IMR-90 (cell line): Measurements from ENCODE around the gene HOXA3. TPM values are rescaled to one million over a fixed set of nuclear protein-coding genes. Genes with fewer than 3 reads are reported as not detected.

Experiments used
- ATAC-seq: fragments of 200-7000 bp; cut with Tn5 transposase; 2 replicates; pipeline ENCODE4 v1.9.1; 2020; ENCODE audit warnings: low read depth, mild to moderate bottlenecking, moderate library complexity
- BruUV-seq: library from RNA; stranded (reverse); fragments of 400-500 nt; replicated peaks from 2 replicates; lab custom pipeline; 2021; lab: Mats Ljungman, UMichigan
- CTCF ChIA-PET: fragments of 300-600 bp; formaldehyde crosslinking; extraction: SDS; loops from one replicate; lab custom pipeline; 2021; ENCODE audit warnings: antibody characterized with exemption; lab: Yijun Ruan, JAX
- POLR2A ChIA-PET: fragments of 300-600 bp; sonication (Branson Sonifier 250); formaldehyde crosslinking; loops from one replicate; lab custom pipeline; 2022; ENCODE audit warnings: antibody characterized with exemption; ENCODE audit not compliant: unreplicated experiment; lab: Charles Lee
- DNase-seq: peaks from one replicate; pipeline ENCODE4 v3.0.0; 2013
- H2AFZ ChIP-seq: replicated peaks from 2 replicates; pipeline ENCODE3; 2013; ENCODE audit warnings: low read length, mild to moderate bottlenecking; ENCODE audit not compliant: poor library complexity
- H2AK5ac ChIP-seq: 2 replicates; pipeline ENCODE4 v1.6.1; 2013; ENCODE audit warnings: low read depth, low read length, inconsistent platforms
- H2AK9ac ChIP-seq: replicated peaks from 2 replicates; pipeline ENCODE3; 2013; ENCODE audit warnings: mild to moderate bottlenecking, low read depth, low read length, moderate library complexity; ENCODE audit not compliant: poor library complexity
- H2BK120ac ChIP-seq: 2 replicates; pipeline ENCODE4 v1.6.1; 2013; ENCODE audit warnings: low read depth, low read length, inconsistent platforms
- H2BK15ac ChIP-seq: 3 replicates; pipeline ENCODE4 v1.6.1; 2013; ENCODE audit warnings: low read depth, low read length, inconsistent platforms
- H2BK20ac ChIP-seq: 2 replicates; pipeline ENCODE4 v1.6.1; 2013; ENCODE audit warnings: low read depth, mild to moderate bottlenecking, inconsistent platforms, low read length, moderate library complexity
- H2BK5ac ChIP-seq: 2 replicates; pipeline ENCODE4 v1.6.1; 2013; ENCODE audit warnings: mild to moderate bottlenecking, low read depth, low read length, inconsistent platforms; ENCODE audit not compliant: poor library complexity, severe bottlenecking
- H3K14ac ChIP-seq: replicated peaks from 2 replicates; pipeline ENCODE4 v1.6.1; 2013; ENCODE audit warnings: low read depth, low read length, inconsistent platforms
- H3K18ac ChIP-seq: 2 replicates; pipeline ENCODE4 v1.6.1; 2013; ENCODE audit warnings: low read depth, low read length, control low read depth
- H3K23ac ChIP-seq: 2 replicates; pipeline ENCODE4 v1.6.1; 2013; ENCODE audit warnings: low read depth, low read length, inconsistent platforms
- H3K27ac ChIP-seq: 2 replicates; pipeline ENCODE4 v1.5.1; 2013; ENCODE audit warnings: mild to moderate bottlenecking, control low read depth, low read length; ENCODE audit not compliant: insufficient read depth
- H3K27me3 ChIP-seq: 2 replicates; pipeline ENCODE4 v1.6.1; 2013; ENCODE audit warnings: low read length; ENCODE audit not compliant: control insufficient read depth, insufficient read depth
- H3K36me3 ChIP-seq: 2 replicates; pipeline ENCODE4 v1.6.1; 2013; ENCODE audit warnings: low read length, mixed read lengths; ENCODE audit not compliant: control insufficient read depth, insufficient read depth
- H3K4ac ChIP-seq: 2 replicates; pipeline ENCODE4 v1.6.1; 2013; ENCODE audit warnings: low read depth, low read length, inconsistent platforms
- H3K4me1 ChIP-seq: 2 replicates; pipeline ENCODE4 v1.6.1; 2013; ENCODE audit warnings: low read length, mixed read lengths; ENCODE audit not compliant: control insufficient read depth, insufficient read depth
- H3K4me2 ChIP-seq: 2 replicates; pipeline ENCODE4 v1.6.1; 2013; ENCODE audit warnings: low read depth, mild to moderate bottlenecking, control low read depth, low read length, moderate library complexity
- H3K4me3 ChIP-seq: 2 replicates; pipeline ENCODE4 v1.5.1; 2013; ENCODE audit warnings: low read depth, mild to moderate bottlenecking, control low read depth, low read length, moderate library complexity; ENCODE audit not compliant: insufficient read depth
- H3K56ac ChIP-seq: 2 replicates; pipeline ENCODE4 v1.6.1; 2013; ENCODE audit warnings: low read length, inconsistent platforms; ENCODE audit not compliant: insufficient read depth; ENCODE audit errors: extremely low read depth
- H3K79me1 ChIP-seq, 2 experiments: 2 replicates each; pipeline ENCODE4 v1.6.1; 2013; ENCODE audit warnings: low read length in 2 of 2, inconsistent platforms in 1 of 2, low read depth in 1 of 2
- H3K9ac ChIP-seq: 2 replicates; pipeline ENCODE4 v1.6.1; 2013; ENCODE audit warnings: low read depth, low read length, control low read depth
- H3K9me1 ChIP-seq: 2 replicates; pipeline ENCODE4 v1.6.1; 2013; ENCODE audit warnings: low read length, inconsistent platforms; ENCODE audit not compliant: insufficient read depth
- H3K9me3 ChIP-seq: 2 replicates; pipeline ENCODE4 v1.6.1; 2013; ENCODE audit warnings: low read length; ENCODE audit not compliant: control insufficient read depth, insufficient read depth
- H4K20me1 ChIP-seq: 2 replicates; pipeline ENCODE4 v1.6.1; 2013; ENCODE audit warnings: low read length, inconsistent platforms; ENCODE audit not compliant: insufficient read depth
- H4K5ac ChIP-seq: 2 replicates; pipeline ENCODE4 v1.6.1; 2013; ENCODE audit warnings: mild to moderate bottlenecking, low read depth, low read length, control low read depth
- H4K8ac ChIP-seq, 2 experiments: 2 replicates each; pipeline ENCODE4 v1.6.1; 2013; ENCODE audit warnings: low read depth in 2 of 2, low read length in 2 of 2, control low read depth in 1 of 2, inconsistent platforms in 1 of 2
- H4K91ac ChIP-seq: 2 replicates; pipeline ENCODE4 v1.6.1; 2013; ENCODE audit warnings: low read depth, low read length, inconsistent platforms; ENCODE audit not compliant: insufficient read depth
- CHD1 ChIP-seq: IDR thresholded peaks from 2 replicates; pipeline ENCODE4 v1.6.1; 2012; ENCODE audit warnings: low read depth, low read length, improper control_type of control experiment
- FOS ChIP-seq: fragments of 150-350 bp; IDR thresholded peaks from 2 replicates; pipeline ENCODE4 v1.6.1; 2016; ENCODE audit warnings: low read depth, low read length
- MAFK ChIP-seq: IDR thresholded peaks from 2 replicates; pipeline ENCODE4 v1.6.1; 2012; ENCODE audit warnings: low read depth, low read length, improper control_type of control experiment
- MXI1 ChIP-seq: IDR thresholded peaks from 2 replicates; pipeline ENCODE4 v1.6.1; 2012; ENCODE audit warnings: low read depth, mild to moderate bottlenecking, low read length, moderate library complexity, borderline replicate concordance
- NFE2L2 ChIP-seq: fragments of 150-350 bp; IDR thresholded peaks from 2 replicates; pipeline ENCODE4 v1.6.1; 2016; ENCODE audit warnings: low read depth, mild to moderate bottlenecking, low read length
- RFX5 ChIP-seq: IDR thresholded peaks from 2 replicates; pipeline ENCODE4 v1.8.0; 2012; ENCODE audit warnings: low read depth, mild to moderate bottlenecking, low read length, moderate library complexity
- WGBS, 2 experiments: methylation state at CpG; one replicate each; pipeline versions ENCODE4 v1.1.5 to v1.1.7; 2013; ENCODE audit warnings: missing lambda C conversion rate in 2 of 2; ENCODE audit not compliant: insufficient read length in 1 of 2; ENCODE audit errors: extremely low coverage in 2 of 2; 5-methylcytosine and 5-hydroxymethylcytosine counted together
- dilution Hi-C: fragments of 300-500 bp; cut with HindIII; formaldehyde crosslinking; loops from one replicate; pipeline ENCODE4 v1.14.3; 2018; ENCODE audit warnings: low sequenced_read_pairs; ENCODE audit not compliant: unreplicated experiment
- in situ Hi-C: fragments of 300-500 bp; cut with MboI; formaldehyde crosslinking; loops from 3 replicates; pipeline ENCODE4 v1.14.3; 2019; ENCODE audit warnings: low sequenced_read_pairs, inconsistent platforms, mixed read lengths
- intact Hi-C: fragments of 100-400 bp; cut with micrococcal nuclease; formaldehyde crosslinking; loops from 2 replicates; pipeline ENCODE4 v1.10.0; 2022
- polyA plus RNA-seq, 3 experiments: library from polyadenylated mRNA; depleted of rRNA; stranded (reverse); fragments of >200 nt; gene quantifications; 2 replicates each; pipeline ENCODE4 v1.2.3, GENCODE V29; 2012; ENCODE audit warnings: low replicate concordance in 1 of 3
- total RNA-seq: library from RNA; depleted of rRNA; stranded (reverse); fragments of >200 nt; gene quantifications from 2 replicates; pipeline ENCODE4 v1.2.3, GENCODE V29; 2012
- TF ChIP-seq, protein P1 (sequence below): fragments of 150-350 bp; IDR thresholded peaks from 2 replicates; pipeline ENCODE4 v1.6.1; 2016; ENCODE audit warnings: low read depth, mild to moderate bottlenecking, low read length, moderate library complexity, borderline replicate concordance

HOXA3 gene
- total and polyA plus RNA-seq, 2 of the 4 experiments (the other 2 are of a cell fraction) = 0.90 to 5.4 TPM

DNA sequence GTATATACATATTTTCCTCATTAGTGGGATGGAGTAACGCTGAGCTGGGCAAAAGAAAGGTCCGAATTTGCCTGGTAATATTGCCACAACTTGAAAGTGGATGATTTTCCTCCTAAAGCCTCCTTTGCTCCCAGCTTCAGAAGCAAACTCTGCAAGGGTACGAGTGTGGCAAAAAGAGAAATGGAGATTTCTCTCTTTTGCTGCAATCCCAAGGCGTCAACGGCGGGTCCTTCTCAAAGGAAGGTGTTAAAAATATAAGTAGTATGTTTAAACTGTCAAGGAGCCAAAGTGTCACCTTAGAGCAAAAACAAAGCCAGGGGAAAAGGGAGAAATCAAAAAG is 37.5 kb downstream of the HOXA3 start:
- Histone ChIP-seq H3K9ac (peak overlapping the region; percentile 96), H2AFZ (peak overlapping the region; percentile 36), H2AK5ac (no peak overlapping the region), H3K9me3 (no peaks in the 10 kb centered on the region), H3K4me3 (peak overlapping the region; percentile 71), H3K18ac (peak overlapping the region; percentile 32; the same call in 1 of the 2 replicates), H4K20me1 (peaks cover 14% of the 10 kb centered on the region), H4K91ac (peak overlapping the region; percentile 74), H3K27ac (peak overlapping the region; percentile 89), H3K23ac (peak overlapping the region; percentile 48), H2BK5ac (peak overlapping the region; percentile 81), H3K27me3 (no peaks in the 10 kb centered on the region), H3K56ac (peak overlapping the region; percentile 75; the same call in 1 of the 2 replicates), H3K4me1 (peaks cover 23% of the 10 kb centered on the region), H4K8ac (peak overlapping the region; percentile 22 to 68; a peak in 2 of 4 replicates), H3K79me1 (peaks cover 0 to 39% of the 10 kb centered on the region in 2 experiments; a peak in 2 of 4 replicates), H2AK9ac (peak overlapping the region; percentile 56), H3K4ac (peak overlapping the region; percentile 63), H3K9me1 (peaks cover 12% of the 10 kb centered on the region), H2BK15ac (0 out of 3 replicates have a peak overlapping the region, but pooled peaks have one; percentile 26), H3K14ac (0 out of 2 replicates have a peak overlapping the region, but pooled peaks have one; percentile 10), H4K5ac (peak overlapping the region; percentile 20; the same call in 1 of the 2 replicates), H3K4me2 (peak overlapping the region; percentile 78), H3K36me3 (peaks cover 10% of the 10 kb centered on the region; the same call in 1 of the 2 replicates), H2BK20ac (peak overlapping the region; percentile 24; the same call in 1 of the 2 replicates), H2BK120ac (peak overlapping the region; percentile 58)
- no TSS peak for BruUV-seq
- TF ChIP-seq, protein P1, sequence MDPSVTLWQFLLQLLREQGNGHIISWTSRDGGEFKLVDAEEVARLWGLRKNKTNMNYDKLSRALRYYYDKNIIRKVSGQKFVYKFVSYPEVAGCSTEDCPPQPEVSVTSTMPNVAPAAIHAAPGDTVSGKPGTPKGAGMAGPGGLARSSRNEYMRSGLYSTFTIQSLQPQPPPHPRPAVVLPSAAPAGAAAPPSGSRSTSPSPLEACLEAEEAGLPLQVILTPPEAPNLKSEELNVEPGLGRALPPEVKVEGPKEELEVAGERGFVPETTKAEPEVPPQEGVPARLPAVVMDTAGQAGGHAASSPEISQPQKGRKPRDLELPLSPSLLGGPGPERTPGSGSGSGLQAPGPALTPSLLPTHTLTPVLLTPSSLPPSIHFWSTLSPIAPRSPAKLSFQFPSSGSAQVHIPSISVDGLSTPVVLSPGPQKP = no peak
- no peak for TF ChIP-seq MAFK
- TF ChIP-seq FOS = no peak
- TF ChIP-seq NFE2L2 = no peak
- no peak for TF ChIP-seq MXI1
- no peak for TF ChIP-seq RFX5
- no peak; the same call in 1 of the 2 replicates for TF ChIP-seq CHD1
- CTCF ChIA-PET = interaction anchor here (0.9 to 1.2 kb wide), 4 partner anchors 9 to 442 kb away, joined by 3 to 4 read pairs (median 3); no protein-coding TSS in a partner anchor
- POLR2A ChIA-PET = interaction anchor here (0.9 kb wide), 1 partner anchor 414 kb away, joined by 3 read pairs; no protein-coding TSS in a partner anchor
- no CpG with 5 or more reads among the region's 6 CpGs for WGBS, 2 experiments
- in situ Hi-C loops = no loop called here
- DNase-seq = no peak
- no peak for ATAC-seq
- intact Hi-C loops = loop anchor here (1.0 to 2.0 kb wide), 2 partner anchors 11 to 14 kb away; no protein-coding TSS in a partner anchor
- dilution Hi-C loops = no loop called here
